ENCODE results near the gene JADE3. TPM values are rescaled to one million over a fixed set of nuclear protein-coding genes. Genes with fewer than 3 reads are reported as not detected.
"Not testable (repeated sequence)": the region's sequence is repeated elsewhere in the genome, so short reads cannot be mapped to it uniquely, and the experiment has no call there.

The JADE3 gene
- total RNA-seq, 6 donors from 2014 or later: 4.2 to 10.7 (median 7.8) TPM

DNA sequence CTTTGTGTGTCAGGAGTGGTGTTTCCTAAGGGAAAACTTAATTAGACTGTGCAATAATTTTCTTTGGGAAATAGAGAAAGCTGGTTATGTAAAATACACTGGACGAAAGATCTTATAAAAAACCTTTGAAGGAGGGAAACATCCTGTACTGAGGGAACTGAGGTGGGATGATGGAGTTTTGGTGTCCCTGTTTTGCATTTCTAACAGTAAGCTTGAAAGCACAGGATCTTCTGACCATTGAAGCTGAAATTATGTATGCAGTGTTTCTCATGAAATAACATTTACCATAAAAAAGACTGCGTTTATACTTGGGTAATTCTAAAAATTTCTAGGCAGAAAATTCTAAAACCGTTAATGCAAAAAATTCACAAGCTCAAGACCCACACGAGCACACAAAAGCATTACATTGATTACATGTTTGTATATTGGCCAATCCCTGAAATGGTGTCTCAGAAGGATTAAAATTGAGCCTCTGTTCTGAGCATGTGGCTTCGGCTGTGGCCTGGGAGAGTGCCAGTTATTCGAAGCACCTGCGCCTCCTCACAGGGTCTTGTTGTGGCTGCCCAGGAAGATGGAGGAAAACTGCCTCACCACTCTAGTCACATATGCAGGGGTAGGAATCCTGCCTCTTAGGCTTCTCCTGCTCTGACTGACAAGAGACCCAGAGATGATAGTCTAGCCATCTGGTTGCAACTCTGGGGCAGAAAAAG, 49.5 kb downstream of the JADE3 start:
- H3K36me3 ChIP-seq: no peaks in the 10 kb centered on the region
- no peaks in the 10 kb centered on the region for H3K27me3 ChIP-seq
- no peak overlapping the region for H3K27ac ChIP-seq
- no peaks in the 10 kb centered on the region for H3K9me3 ChIP-seq
- H3K4me3 ChIP-seq: no peak overlapping the region
- 68 to 78% methylated on average over 7 of the region's 7 CpGs for WGBS, 2 donors
- TF ChIP-seq POLR2AphosphoS5 (IDR thresholded peaks at IDR 0.05): no peak
- no peak for TF ChIP-seq EP300 (IDR thresholded peaks at IDR 0.05)
- TF ChIP-seq, protein P1, sequence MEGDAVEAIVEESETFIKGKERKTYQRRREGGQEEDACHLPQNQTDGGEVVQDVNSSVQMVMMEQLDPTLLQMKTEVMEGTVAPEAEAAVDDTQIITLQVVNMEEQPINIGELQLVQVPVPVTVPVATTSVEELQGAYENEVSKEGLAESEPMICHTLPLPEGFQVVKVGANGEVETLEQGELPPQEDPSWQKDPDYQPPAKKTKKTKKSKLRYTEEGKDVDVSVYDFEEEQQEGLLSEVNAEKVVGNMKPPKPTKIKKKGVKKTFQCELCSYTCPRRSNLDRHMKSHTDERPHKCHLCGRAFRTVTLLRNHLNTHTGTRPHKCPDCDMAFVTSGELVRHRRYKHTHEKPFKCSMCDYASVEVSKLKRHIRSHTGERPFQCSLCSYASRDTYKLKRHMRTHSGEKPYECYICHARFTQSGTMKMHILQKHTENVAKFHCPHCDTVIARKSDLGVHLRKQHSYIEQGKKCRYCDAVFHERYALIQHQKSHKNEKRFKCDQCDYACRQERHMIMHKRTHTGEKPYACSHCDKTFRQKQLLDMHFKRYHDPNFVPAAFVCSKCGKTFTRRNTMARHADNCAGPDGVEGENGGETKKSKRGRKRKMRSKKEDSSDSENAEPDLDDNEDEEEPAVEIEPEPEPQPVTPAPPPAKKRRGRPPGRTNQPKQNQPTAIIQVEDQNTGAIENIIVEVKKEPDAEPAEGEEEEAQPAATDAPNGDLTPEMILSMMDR (IDR thresholded peaks at IDR 0.05): no peak
- TF ChIP-seq POLR2A (IDR thresholded peaks at IDR 0.05): no peak
- no peak for DNase-seq
- peaks cover 0 to 10% (median 0%) of the 10 kb centered on the region in 4 donors for H3K4me1 ChIP-seq
- ATAC-seq (ENCODE audit: low FRiP score in 2 of 2): no peak

GRCh38 chrX:46965125-46965758, 53.0 kb downstream of the JADE3 start:
- Histone ChIP-seq H3K27ac (no peak overlapping the region), H3K27me3 (no peaks in the 10 kb centered on the region), H3K9me3 (no peaks in the 10 kb centered on the region), H3K36me3 (no peaks in the 10 kb centered on the region), H3K4me3 (no peak overlapping the region), H3K4me1 (no peaks in the 10 kb centered on the region)
- DNase-seq (no peak), ATAC-seq (ENCODE audit: low FRiP score in 2 of 2) (no peak)
- TF ChIP-seq, protein P1 (IDR thresholded peaks at IDR 0.05): no peak
- TF ChIP-seq EP300 (IDR thresholded peaks at IDR 0.05): no peak
- TF ChIP-seq POLR2AphosphoS5 (IDR thresholded peaks at IDR 0.05): no peak
- no peak for TF ChIP-seq POLR2A (IDR thresholded peaks at IDR 0.05)
- WGBS, 2 donors: 77% methylated on average over 1 of the region's 1 CpG

GRCh38 chrX:46967547-46967946, 55.3 kb downstream of the JADE3 start:
- TF ChIP-seq POLR2A (IDR thresholded peaks at IDR 0.05) (no peak), POLR2AphosphoS5 (IDR thresholded peaks at IDR 0.05) (no peak)
- H3K36me3 ChIP-seq: no peaks in the 10 kb centered on the region
- no peaks in the 10 kb centered on the region for H3K4me1 ChIP-seq
- DNase-seq (no peak), ATAC-seq (ENCODE audit: low FRiP score in 2 of 2) (no peak)
- H3K4me3 ChIP-seq: no peak overlapping the region
- no peaks in the 10 kb centered on the region for H3K27me3 ChIP-seq
- H3K9me3 ChIP-seq: no peaks in the 10 kb centered on the region
- 68 to 83% methylated on average over 4 of the region's 4 CpGs for WGBS, 2 donors
- H3K27ac ChIP-seq: no peak overlapping the region

DNA sequence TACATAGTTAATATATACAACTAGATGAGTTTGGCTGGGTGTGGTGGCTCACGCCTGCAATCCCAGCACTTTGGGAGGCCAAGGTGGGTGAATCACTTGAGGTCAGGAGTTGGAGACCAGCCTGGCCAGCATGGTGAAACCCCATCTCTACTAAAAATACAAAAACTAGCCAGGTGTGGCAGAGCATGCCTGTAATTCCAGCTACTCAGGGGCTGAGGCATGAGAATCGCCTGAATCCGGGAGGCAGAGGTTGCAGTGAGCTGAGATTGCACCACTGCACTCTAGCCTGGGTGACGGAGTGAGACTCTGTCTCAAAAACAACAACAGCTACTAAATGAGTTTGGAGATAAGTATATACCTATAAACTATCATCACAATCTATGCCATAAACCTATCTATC, 64.8 kb downstream of the JADE3 start:
- H3K9me3 ChIP-seq; H3K4me1 ChIP-seq; H3K27me3 ChIP-seq; DNase-seq; H3K4me3 ChIP-seq; H3K36me3 ChIP-seq; H3K27ac ChIP-seq; ATAC-seq (ENCODE audit: low FRiP score in 2 of 2): not testable (repeated sequence)
- 90 to 96% methylated on average over 4 of the region's 4 CpGs for WGBS, 2 donors

- 75 to 81% methylated on average over 7 to 8 of the region's 8 CpGs for WGBS, 2 donors
- DNase-seq (peak in 1 of 2 donors; percentile 71), ATAC-seq (ENCODE audit: low FRiP score in 2 of 2) (peak in 1 of 2 donors; percentile 75)
- no peaks in the 10 kb centered on the region for H3K36me3 ChIP-seq
- no peak for TF ChIP-seq POLR2AphosphoS5 (IDR thresholded peaks at IDR 0.05)
- TF ChIP-seq, protein P1 (IDR thresholded peaks at IDR 0.05): peak; percentile 37 to 68 (median 56)
- TF ChIP-seq POLR2A (IDR thresholded peaks at IDR 0.05): no peak
- no peak for TF ChIP-seq EP300 (IDR thresholded peaks at IDR 0.05)
- H3K27ac ChIP-seq: no peak overlapping the region
- H3K27me3 ChIP-seq: no peaks in the 10 kb centered on the region
- H3K4me1 ChIP-seq: peaks cover 0 to 7% (median 0%) of the 10 kb centered on the region in 4 donors
- H3K4me3 ChIP-seq: no peak overlapping the region
- H3K9me3 ChIP-seq: peaks cover 0 to 5% (median 0%) of the 10 kb centered on the region in 4 donors
These were observed 66.4 kb downstream of the JADE3 start for GRCh38 chrX:46978341-46979291.
